GM19468 (cell line): ENCODE results near the gene CDX2.

ENCODE experiments used
- ATAC-seq: cut with Tn5 transposase; IDR thresholded peaks from one replicate; pipeline ENCODE4 v1.9.1; 2021; ENCODE audit warnings: mild to moderate bottlenecking, moderate library complexity, moderate number of reproducible peaks; ENCODE audit not compliant: unreplicated experiment; ENCODE audit errors: extremely low read depth

The CDX2 gene

GRCh38 chr13:27933580-27934328, 35.4 kb downstream of the CDX2 start:
- no peak for ATAC-seq

- ATAC-seq = no peak
Observed at GRCh38 chr13:27933118-27933517, 36.0 kb downstream of the CDX2 start.

GRCh38 chr13:27929868-27930267, 39.2 kb downstream of the CDX2 start:
- no peak for ATAC-seq

- no peak for ATAC-seq
Observed at GRCh38 chr13:27928805-27929753, 40.0 kb downstream of the CDX2 start.

GRCh38 chr13:27928353-27928804, 40.7 kb downstream of the CDX2 start:
- no peak for ATAC-seq

- ATAC-seq = no peak
Observed at GRCh38 chr13:27927444-27928352, 41.4 kb downstream of the CDX2 start.

GRCh38 chr13:27926644-27927434, 42.3 kb downstream of the CDX2 start:
- no peak for ATAC-seq

GRCh38 chr13:27925220-27925991, 43.7 kb downstream of the CDX2 start:
- ATAC-seq = no peak

- no peak for ATAC-seq
Observed at GRCh38 chr13:27924529-27925141, 44.5 kb downstream of the CDX2 start.

GRCh38 chr13:27923794-27924528, 45.2 kb downstream of the CDX2 start:
- no peak for ATAC-seq

GRCh38 chr13:27922883-27923612, 46.1 kb downstream of the CDX2 start:
- ATAC-seq = no peak

- ATAC-seq = no peak
Observed at GRCh38 chr13:27921961-27922882, 46.9 kb downstream of the CDX2 start.

GRCh38 chr13:27921421-27921960, 47.6 kb downstream of the CDX2 start:
- ATAC-seq = no peak

GRCh38 chr13:27920677-27921420, 48.3 kb downstream of the CDX2 start:
- ATAC-seq = no peak
